A549 (cell line): ENCODE data around the gene CDH18. TPM values are rescaled to one million over a fixed set of nuclear protein-coding genes. Genes with fewer than 3 reads are reported as not detected.

Experiments
- ATAC-seq, 2 experiments: fragments of 200-7000 bp in 1 of 2; fragments of >200 bp in 1 of 2; cut with Nextera tagmentation in 1 of 2; cut with Tn5 transposase in 1 of 2; 3 replicates each; pipeline versions ENCODE4 v1.8.0 to v1.9.1; 2018 to 2020; ENCODE audit warnings: mild to moderate bottlenecking in 1 of 2, moderate library complexity in 1 of 2
- CTCF ChIA-PET: fragments of 300-600 bp; sonication (Branson Sonifier 250); formaldehyde crosslinking; extraction: SDS; loops from one replicate; lab custom pipeline; 2021; ENCODE audit warnings: antibody characterized with exemption, inconsistent platforms; lab: Yijun Ruan, JAX
- POLR2A ChIA-PET: fragments of 350-600 bp; formaldehyde crosslinking; extraction: SDS; loops from one replicate; lab custom pipeline; 2021; ENCODE audit warnings: antibody characterized with exemption, inconsistent platforms; lab: Yijun Ruan, JAX
- DNase-seq, 2 experiments: peaks; one replicate each; pipeline versions ENCODE4 v3.0.0 to v3.0.0-alpha.2; 2011 to 2016; ENCODE audit warnings: low read depth in 1 of 2, low spot score in 1 of 2
- FAIRE-seq: peaks from 2 replicates; lab custom pipeline; 2011; peaks lifted over from hg19 to GRCh38; lab: Jason Lieb, UNC
- H3K27ac ChIP-seq, 2 experiments: fragments of >200 bp; sonication (Bioruptor Twin); formaldehyde crosslinking; 3 replicates each; pipeline ENCODE4 v1.5.1; 2016 to 2017
- H3K4me1 ChIP-seq: fragments of >200 bp; sonication (Bioruptor Twin); formaldehyde crosslinking; 3 replicates; pipeline ENCODE4 v1.6.1; 2016
- H3K4me2 ChIP-seq: fragments of >200 bp; sonication (Bioruptor Twin); formaldehyde crosslinking; 3 replicates; pipeline ENCODE4 v1.6.1; 2016
- H3K4me3 ChIP-seq: fragments of >200 bp; sonication (Bioruptor Twin); formaldehyde crosslinking; 3 replicates; pipeline ENCODE4 v1.5.1; 2016
- H3K9me3 ChIP-seq: fragments of >200 bp; sonication (Bioruptor Twin); formaldehyde crosslinking; 3 replicates; pipeline ENCODE4 v1.6.1; 2016
- CBX8 ChIP-seq: fragments of 200-600 bp; sonication (generic); IDR thresholded peaks from 2 replicates; pipeline ENCODE4 v1.6.1; 2016
- EP300 ChIP-seq, 2 experiments: fragments of >200 bp; sonication (Bioruptor Twin); formaldehyde crosslinking; IDR thresholded peaks; 2 replicates in 1 of 2; 3 replicates in 1 of 2; pipeline ENCODE4 v1.6.1; 2016 to 2017
- ESRRA ChIP-seq: fragments of 150-350 bp; IDR thresholded peaks from 2 replicates; pipeline ENCODE4 v1.6.1; 2014; ENCODE audit warnings: mild to moderate bottlenecking, low read length, borderline replicate concordance
- FOSB ChIP-seq: fragments of 250-450 bp; sonication (Bioruptor Pico); IDR thresholded peaks from 2 replicates; pipeline ENCODE4 v1.5.0; 2020; ENCODE audit warnings: mild to moderate bottlenecking, moderate library complexity
- FOSL2 ChIP-seq, 2 experiments: fragments of 450-650 bp in 1 of 2; fragments of >200 bp in 1 of 2; sonication (Bioruptor Twin) in 1 of 2; formaldehyde crosslinking; IDR thresholded peaks; 2 replicates each; pipeline versions ENCODE4 v1.5.0 to v1.6.1; 2016 to 2020; ENCODE audit warnings: mild to moderate bottlenecking in 1 of 2, moderate library complexity in 1 of 2
- GATA3 ChIP-seq: IDR thresholded peaks from 2 replicates; pipeline ENCODE4 v1.6.1; 2012; ENCODE audit warnings: borderline replicate concordance
- HDAC2 ChIP-seq: fragments of 200-600 bp; sonication (generic); IDR thresholded peaks from 2 replicates; pipeline ENCODE4 v1.6.1; 2016
- HOXA7 ChIP-seq: fragments of 250-450 bp; sonication (Bioruptor Pico); IDR thresholded peaks from 2 replicates; pipeline ENCODE4 v1.5.0; 2020; ENCODE audit warnings: mild to moderate bottlenecking, moderate library complexity
- HOXB13 ChIP-seq: fragments of 250-450 bp; sonication (Bioruptor Pico); IDR thresholded peaks from 2 replicates; pipeline ENCODE4 v1.5.0; 2020; ENCODE audit warnings: low read depth, mild to moderate bottlenecking, moderate library complexity
- KDM1A ChIP-seq: fragments of 200-600 bp; sonication (generic); IDR thresholded peaks from 2 replicates; pipeline ENCODE4 v1.6.1; 2016; ENCODE audit warnings: low read depth, mild to moderate bottlenecking
- MYC ChIP-seq: IDR thresholded peaks from 2 replicates; pipeline ENCODE4 v1.6.1; 2012; ENCODE audit warnings: mild to moderate bottlenecking, inconsistent platforms, low read length, improper control_type of control experiment, borderline replicate concordance
- NR3C1 ChIP-seq: fragments of >200 bp; sonication (Bioruptor Twin); formaldehyde crosslinking; IDR thresholded peaks from 3 replicates; pipeline ENCODE4 v1.6.1; 2017
- PHF8 ChIP-seq: fragments of 200-600 bp; sonication (generic); IDR thresholded peaks from 2 replicates; pipeline ENCODE4 v1.6.1; 2016; ENCODE audit warnings: low read depth, mild to moderate bottlenecking, antibody characterized with exemption, moderate library complexity, borderline replicate concordance
- TFCP2L1 ChIP-seq: fragments of 250-450 bp; sonication (Bioruptor Pico); IDR thresholded peaks from 2 replicates; pipeline ENCODE4 v1.5.0; 2021; ENCODE audit warnings: mild to moderate bottlenecking
- WGBS: methylation state at CpG from one replicate; pipeline ENCODE4 v1.1.6; 2017; ENCODE audit errors: missing lambda C conversion rate; 5-methylcytosine and 5-hydroxymethylcytosine counted together
- polyA plus RNA-seq, 4 experiments: library from polyadenylated mRNA; depleted of rRNA in 3 of 4; stranded (reverse); fragments of >200 nt; fragmentation: RNase III in 1 of 4; extraction: RNeasy Plus Mini Kit Qiagen cat#74134 plus additional on column Dnase treatment in 1 of 4; gene quantifications; 2 replicates in 3 of 4; 3 replicates in 1 of 4; pipeline ENCODE4 v1.2.3, GENCODE V29; 2011 to 2017
- TF ChIP-seq, protein P1 (sequence below): IDR thresholded peaks from 2 replicates; pipeline ENCODE4 v1.6.1; 2012; ENCODE audit warnings: low read depth, borderline replicate concordance
- TF ChIP-seq, protein P2 (sequence below): IDR thresholded peaks from 2 replicates; pipeline ENCODE4 v1.6.1; 2012
- TF ChIP-seq, protein P3 (sequence below): fragments of >200 bp; sonication (Bioruptor Twin); formaldehyde crosslinking; IDR thresholded peaks from 3 replicates; pipeline ENCODE4 v1.6.1; 2016
- TF ChIP-seq, protein P4 (sequence below): IDR thresholded peaks from 2 replicates; pipeline ENCODE4 v1.6.1; 2012
- TF ChIP-seq, protein P5 (sequence below): fragments of >200 bp; sonication (Bioruptor Twin); formaldehyde crosslinking; IDR thresholded peaks from 2 replicates; pipeline ENCODE4 v1.6.1; 2016
- TF ChIP-seq, protein P6 (sequence below): fragments of >200 bp; sonication (Bioruptor Twin); formaldehyde crosslinking; IDR thresholded peaks from 3 replicates; pipeline ENCODE4 v1.5.1; 2016

The CDH18 gene
- polyA plus RNA-seq, 2 of the 4 experiments (the other 2 are of a cell fraction): not detected

DNA sequence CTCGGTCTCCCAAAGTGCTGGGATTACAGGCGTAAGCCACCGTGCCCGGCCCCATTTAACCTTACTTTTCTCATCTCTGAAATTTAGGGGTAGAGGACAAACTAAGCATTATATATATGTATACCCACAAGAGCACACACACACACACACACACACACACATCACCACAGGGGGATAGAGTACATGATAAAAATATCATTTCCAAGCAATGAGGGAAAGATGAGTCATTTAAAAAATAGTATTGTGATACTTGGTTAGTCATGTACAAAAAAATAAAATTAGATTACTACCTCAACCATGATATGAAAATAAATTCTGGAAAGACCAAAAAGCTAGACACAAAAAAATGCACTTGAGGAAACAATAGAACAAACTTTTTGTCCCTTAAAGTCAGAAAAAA is 67.2 kb downstream of the CDH18 start:
- ChIA-PET CTCF (no interaction called here), POLR2A (no interaction called here)
- Histone ChIP-seq H3K4me3 (no peak overlapping the region), H3K27ac (no peak overlapping the region), H3K4me2 (no peak overlapping the region), H3K4me1 (no peaks in the 10 kb centered on the region), H3K9me3 (no peaks in the 10 kb centered on the region)
- no peak for ATAC-seq
- TF ChIP-seq, protein P1, sequence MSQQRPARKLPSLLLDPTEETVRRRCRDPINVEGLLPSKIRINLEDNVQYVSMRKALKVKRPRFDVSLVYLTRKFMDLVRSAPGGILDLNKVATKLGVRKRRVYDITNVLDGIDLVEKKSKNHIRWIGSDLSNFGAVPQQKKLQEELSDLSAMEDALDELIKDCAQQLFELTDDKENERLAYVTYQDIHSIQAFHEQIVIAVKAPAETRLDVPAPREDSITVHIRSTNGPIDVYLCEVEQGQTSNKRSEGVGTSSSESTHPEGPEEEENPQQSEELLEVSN: no peak
- no peak for TF ChIP-seq FOSL2 (IDR thresholded peaks at IDR 0.05)
- TF ChIP-seq FOSL2 (CRISPR knock-in tag; IDR thresholded peaks at IDR 0.05): 0 out of 2 replicates have a peak, but pooled peaks have one; percentile 4
- TF ChIP-seq FOSB: no peak
- WGBS: 68% methylated on average over 4 of the region's 4 CpGs
- no peak for DNase-seq
- no peak for FAIRE-seq

DNA sequence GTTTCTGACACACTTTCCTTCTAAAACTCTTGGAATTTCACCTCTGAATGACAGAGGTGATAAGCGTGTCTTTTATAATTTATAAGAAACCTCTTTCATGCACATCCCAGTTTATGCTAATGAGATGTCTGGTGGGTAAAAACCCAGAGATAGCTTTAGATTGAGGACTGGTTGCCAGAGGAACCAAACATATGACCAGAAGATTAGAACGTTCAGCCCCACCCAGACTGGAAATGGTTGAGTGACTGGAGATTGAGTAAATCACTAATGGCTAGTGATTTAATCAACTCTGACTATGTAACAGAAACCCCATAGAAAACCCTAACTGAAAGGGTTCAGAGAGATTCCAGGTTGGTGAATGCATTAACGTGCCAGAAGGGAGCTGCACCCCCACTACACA is 69.2 kb downstream of the CDH18 start:
- H3K4me1 ChIP-seq: no peaks in the 10 kb centered on the region
- FAIRE-seq: peak; percentile 28
- TF ChIP-seq PHF8: no peak
- TF ChIP-seq, protein P2, sequence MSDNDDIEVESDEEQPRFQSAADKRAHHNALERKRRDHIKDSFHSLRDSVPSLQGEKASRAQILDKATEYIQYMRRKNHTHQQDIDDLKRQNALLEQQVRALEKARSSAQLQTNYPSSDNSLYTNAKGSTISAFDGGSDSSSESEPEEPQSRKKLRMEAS: no peak
- TF ChIP-seq, protein P3, sequence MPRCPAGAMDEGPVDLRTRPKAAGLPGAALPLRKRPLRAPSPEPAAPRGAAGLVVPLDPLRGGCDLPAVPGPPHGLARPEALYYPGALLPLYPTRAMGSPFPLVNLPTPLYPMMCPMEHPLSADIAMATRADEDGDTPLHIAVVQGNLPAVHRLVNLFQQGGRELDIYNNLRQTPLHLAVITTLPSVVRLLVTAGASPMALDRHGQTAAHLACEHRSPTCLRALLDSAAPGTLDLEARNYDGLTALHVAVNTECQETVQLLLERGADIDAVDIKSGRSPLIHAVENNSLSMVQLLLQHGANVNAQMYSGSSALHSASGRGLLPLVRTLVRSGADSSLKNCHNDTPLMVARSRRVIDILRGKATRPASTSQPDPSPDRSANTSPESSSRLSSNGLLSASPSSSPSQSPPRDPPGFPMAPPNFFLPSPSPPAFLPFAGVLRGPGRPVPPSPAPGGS: no peak
- no peak for TF ChIP-seq ESRRA
- no peak for TF ChIP-seq NR3C1
- TF ChIP-seq MYC: no peak
- TF ChIP-seq HOXB13 (CRISPR knock-in tag): no peak
- no peak for TF ChIP-seq CBX8
- TF ChIP-seq GATA3: no peak
- TF ChIP-seq, protein P4, sequence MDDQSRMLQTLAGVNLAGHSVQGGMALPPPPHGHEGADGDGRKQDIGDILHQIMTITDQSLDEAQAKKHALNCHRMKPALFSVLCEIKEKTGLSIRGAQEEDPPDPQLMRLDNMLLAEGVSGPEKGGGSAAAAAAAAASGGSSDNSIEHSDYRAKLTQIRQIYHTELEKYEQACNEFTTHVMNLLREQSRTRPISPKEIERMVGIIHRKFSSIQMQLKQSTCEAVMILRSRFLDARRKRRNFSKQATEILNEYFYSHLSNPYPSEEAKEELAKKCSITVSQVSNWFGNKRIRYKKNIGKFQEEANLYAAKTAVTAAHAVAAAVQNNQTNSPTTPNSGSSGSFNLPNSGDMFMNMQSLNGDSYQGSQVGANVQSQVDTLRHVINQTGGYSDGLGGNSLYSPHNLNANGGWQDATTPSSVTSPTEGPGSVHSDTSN: no peak
- TF ChIP-seq, protein P5, sequence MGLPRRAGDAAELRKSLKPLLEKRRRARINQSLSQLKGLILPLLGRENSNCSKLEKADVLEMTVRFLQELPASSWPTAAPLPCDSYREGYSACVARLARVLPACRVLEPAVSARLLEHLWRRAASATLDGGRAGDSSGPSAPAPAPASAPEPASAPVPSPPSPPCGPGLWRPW: no peak
- TF ChIP-seq, protein P6, sequence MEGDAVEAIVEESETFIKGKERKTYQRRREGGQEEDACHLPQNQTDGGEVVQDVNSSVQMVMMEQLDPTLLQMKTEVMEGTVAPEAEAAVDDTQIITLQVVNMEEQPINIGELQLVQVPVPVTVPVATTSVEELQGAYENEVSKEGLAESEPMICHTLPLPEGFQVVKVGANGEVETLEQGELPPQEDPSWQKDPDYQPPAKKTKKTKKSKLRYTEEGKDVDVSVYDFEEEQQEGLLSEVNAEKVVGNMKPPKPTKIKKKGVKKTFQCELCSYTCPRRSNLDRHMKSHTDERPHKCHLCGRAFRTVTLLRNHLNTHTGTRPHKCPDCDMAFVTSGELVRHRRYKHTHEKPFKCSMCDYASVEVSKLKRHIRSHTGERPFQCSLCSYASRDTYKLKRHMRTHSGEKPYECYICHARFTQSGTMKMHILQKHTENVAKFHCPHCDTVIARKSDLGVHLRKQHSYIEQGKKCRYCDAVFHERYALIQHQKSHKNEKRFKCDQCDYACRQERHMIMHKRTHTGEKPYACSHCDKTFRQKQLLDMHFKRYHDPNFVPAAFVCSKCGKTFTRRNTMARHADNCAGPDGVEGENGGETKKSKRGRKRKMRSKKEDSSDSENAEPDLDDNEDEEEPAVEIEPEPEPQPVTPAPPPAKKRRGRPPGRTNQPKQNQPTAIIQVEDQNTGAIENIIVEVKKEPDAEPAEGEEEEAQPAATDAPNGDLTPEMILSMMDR: no peak
- no peak for TF ChIP-seq TFCP2L1 (CRISPR knock-in tag)
- ATAC-seq: no peak
- DNase-seq: no peak
- ChIA-PET POLR2A (no interaction called here), CTCF (interaction anchor here (0.6 to 1.4 kb wide), 2 partner anchors 9 to 296 kb away, joined by 3 to 4 read pairs; no protein-coding TSS in a partner anchor)
- H3K27ac ChIP-seq: no peak overlapping the region
- no peak overlapping the region for H3K4me3 ChIP-seq
- 32% methylated on average over 3 of the region's 3 CpGs for WGBS
- H3K9me3 ChIP-seq: no peaks in the 10 kb centered on the region
- H3K4me2 ChIP-seq: no peak overlapping the region

DNA sequence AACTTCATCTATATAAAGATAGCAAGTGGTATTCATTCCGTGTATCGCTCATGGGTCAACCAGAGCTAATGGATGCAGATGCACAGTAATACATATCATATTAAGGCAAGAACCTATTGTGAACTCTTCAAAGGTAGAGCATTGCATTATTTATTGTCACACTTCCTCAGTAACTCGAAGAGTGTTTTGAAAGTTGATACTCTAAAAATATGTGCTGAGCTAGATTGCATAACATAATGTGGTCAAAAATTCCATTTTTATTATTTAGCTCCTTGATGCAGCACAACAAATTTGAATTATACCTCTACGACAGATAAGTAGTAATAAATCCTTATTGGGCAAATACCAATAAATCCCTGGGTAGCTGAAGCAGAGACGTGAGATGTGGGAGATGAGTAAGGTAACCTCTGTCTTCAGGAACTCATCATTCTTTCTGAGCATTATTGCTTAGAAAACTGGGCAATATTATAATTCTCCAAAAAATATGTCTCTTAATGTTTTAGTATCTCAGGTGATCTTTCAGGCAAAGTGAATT is 70.3 kb downstream of the CDH18 start:
- Histone ChIP-seq H3K4me1 (no peaks in the 10 kb centered on the region), H3K4me2 (no peak overlapping the region), H3K27ac (no peak overlapping the region), H3K4me3 (no peak overlapping the region), H3K9me3 (no peaks in the 10 kb centered on the region)
- ATAC-seq (no peak), DNase-seq (no peak), FAIRE-seq (no peak)
- 43% methylated on average over 5 of the region's 5 CpGs for WGBS
- TF ChIP-seq HOXA7 (CRISPR knock-in tag) (no peak), HDAC2 (no peak), CBX8 (no peak), EP300 (IDR thresholded peaks at IDR 0.05) (no peak), KDM1A (no peak)
- TF ChIP-seq, protein P1: no peak
- TF ChIP-seq, protein P2: no peak
- POLR2A ChIA-PET: no interaction called here
- CTCF ChIA-PET: no interaction called here
